Transverse colon (tissue), 4 donors: ENCODE results near the gene KRTAP21-3.

ENCODE experiments used
- EP300 ChIP-seq: sonication (generic); formaldehyde crosslinking; IDR thresholded peaks from one replicate; pipeline ENCODE4 v1.6.1; 2017; ENCODE audit warnings: antibody characterized with exemption, low read depth
- POLR2A ChIP-seq: fragments of 450-650 bp; IDR thresholded peaks from one replicate; pipeline ENCODE4 v1.6.1; 2016; ENCODE audit warnings: antibody characterized with exemption, mild to moderate bottlenecking, moderate library complexity
- POLR2AphosphoS5 ChIP-seq, 3 donors: sonication (generic); formaldehyde crosslinking; IDR thresholded peaks; one replicate each; pipeline ENCODE4 v1.6.1; 2016; ENCODE audit warnings: antibody characterized with exemption in 3 of 3
- TF ChIP-seq, protein P1 (sequence below), 5 experiments: fragments of 200-600 bp in 3 of 5; fragments of 450-650 bp in 2 of 5; sonication (generic) in 3 of 5; IDR thresholded peaks; 1 replicate in 2 of 5; 2 replicates in 3 of 5; pipeline ENCODE4 v1.5.1; 2016 to 2017; ENCODE audit warnings: antibody characterized with exemption in 5 of 5, inconsistent platforms in 3 of 5, mild to moderate bottlenecking in 2 of 5, moderate library complexity in 1 of 5

DNA sequence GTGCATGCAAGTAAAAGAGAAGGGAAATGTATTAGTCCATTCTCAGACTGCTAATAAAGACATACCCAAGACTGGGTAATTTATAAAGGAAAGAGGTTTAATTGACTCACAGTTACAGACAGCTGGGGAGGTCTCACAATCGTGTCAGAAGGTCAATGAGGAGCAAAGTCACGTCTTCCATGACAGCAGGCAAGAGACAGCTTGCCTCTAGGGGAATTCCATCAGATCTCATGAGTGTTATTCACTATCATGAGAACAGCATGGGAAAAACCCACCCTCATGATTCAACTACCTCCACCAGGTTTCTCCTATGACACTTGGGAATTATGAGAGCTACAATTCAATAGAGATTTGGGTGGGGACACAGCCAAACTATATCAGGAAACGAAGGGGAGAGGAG is 8.1 kb downstream of the KRTAP21-3 start:
- no peak for TF ChIP-seq POLR2A
- TF ChIP-seq, protein P1, sequence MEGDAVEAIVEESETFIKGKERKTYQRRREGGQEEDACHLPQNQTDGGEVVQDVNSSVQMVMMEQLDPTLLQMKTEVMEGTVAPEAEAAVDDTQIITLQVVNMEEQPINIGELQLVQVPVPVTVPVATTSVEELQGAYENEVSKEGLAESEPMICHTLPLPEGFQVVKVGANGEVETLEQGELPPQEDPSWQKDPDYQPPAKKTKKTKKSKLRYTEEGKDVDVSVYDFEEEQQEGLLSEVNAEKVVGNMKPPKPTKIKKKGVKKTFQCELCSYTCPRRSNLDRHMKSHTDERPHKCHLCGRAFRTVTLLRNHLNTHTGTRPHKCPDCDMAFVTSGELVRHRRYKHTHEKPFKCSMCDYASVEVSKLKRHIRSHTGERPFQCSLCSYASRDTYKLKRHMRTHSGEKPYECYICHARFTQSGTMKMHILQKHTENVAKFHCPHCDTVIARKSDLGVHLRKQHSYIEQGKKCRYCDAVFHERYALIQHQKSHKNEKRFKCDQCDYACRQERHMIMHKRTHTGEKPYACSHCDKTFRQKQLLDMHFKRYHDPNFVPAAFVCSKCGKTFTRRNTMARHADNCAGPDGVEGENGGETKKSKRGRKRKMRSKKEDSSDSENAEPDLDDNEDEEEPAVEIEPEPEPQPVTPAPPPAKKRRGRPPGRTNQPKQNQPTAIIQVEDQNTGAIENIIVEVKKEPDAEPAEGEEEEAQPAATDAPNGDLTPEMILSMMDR (IDR thresholded peaks at IDR 0.05), result no peak
- TF ChIP-seq POLR2AphosphoS5 (IDR thresholded peaks at IDR 0.05), result no peak
- no peak for TF ChIP-seq EP300
